ENCODE data around the gene ZNF609. TPM values are rescaled to one million over a fixed set of nuclear protein-coding genes. Genes with fewer than 3 reads are reported as not detected.

Gene ZNF609
- total and polyA plus RNA-seq, 10 of the 15 experiments (the other 5 are each of a cell fraction or from before 2014, with no cell fraction given): 5.1 to 35.3 (median 13.6) TPM

- Histone ChIP-seq H3K4me1 (ENCODE audit: control insufficient read depth, insufficient read depth, low read length) (peaks cover 49% of the 10 kb centered on the region), H4K20me1 (ENCODE audit: control insufficient read depth, insufficient read depth) (no peaks in the 10 kb centered on the region), H3K4me3 (peak overlapping the region; percentile 78), H3K27ac (ENCODE audit: control insufficient read depth, insufficient read depth) (peak overlapping the region; percentile 92), H3K27me3 (replicated peaks in 1 of 2; ENCODE audit: control insufficient read depth in 2 of 2, insufficient read depth in 2 of 2, low read length in 1 of 2) (no peaks in the 10 kb centered on the region), H3K79me2 (ENCODE audit: control insufficient read depth, insufficient read depth, low read length) (peaks cover 58% of the 10 kb centered on the region), H3K9me3 (replicated peaks; ENCODE audit: control insufficient read depth, insufficient read depth, low read length) (no peaks in the 10 kb centered on the region), H3K9ac (ENCODE audit: control insufficient read depth, insufficient read depth, low read length) (peak overlapping the region; percentile 67), H2AFZ (ENCODE audit: control insufficient read depth, low read depth, low read length) (peak overlapping the region; percentile 2; the same call in 1 of the 2 replicates), H3K36me3 (ENCODE audit: control insufficient read depth in 2 of 2, insufficient read depth in 2 of 2, low read length in 1 of 2) (no peaks in the 10 kb centered on the region; a peak in 1 of 4 replicates), H3K4me2 (ENCODE audit: control insufficient read depth, insufficient read depth) (peak overlapping the region; percentile 90)
- ChIA-PET RAD21 (ENCODE audit: unreplicated experiment) (interaction anchor here (0.7 to 2.0 kb wide), 16 partner anchors 13 to 218 kb away, joined by 3 to 12 read pairs (median 5); no protein-coding TSS in a partner anchor), POLR2A (interaction anchor here (0.9 to 1.8 kb wide), 8 partner anchors 7 to 174 kb away, joined by 3 to 11 read pairs (median 4); no protein-coding TSS in a partner anchor), SMC1A (ENCODE audit: uncharacterized antibody, unreplicated experiment) (interaction anchor here (0.9 to 3.8 kb wide), 20 partner anchors 9 to 219 kb away, joined by 3 to 24 read pairs (median 5); no protein-coding TSS in a partner anchor), CTCF (interaction anchor here (0.9 to 1.4 kb wide), 4 partner anchors 10 to 267 kb away, joined by 3 to 6 read pairs (median 4); no protein-coding TSS in a partner anchor)
- TSS peak; percentile 55 for BruUV-seq (replicated peaks)
- in situ Hi-C loops (cut with MboI): no loop called here
- FAIRE-seq (peak; percentile 27), DNase-seq (ENCODE audit: low read depth, low spot score) (no peak), ATAC-seq (peak; percentile 73)
- 0% methylated on average over 7 of the region's 56 CpGs for WGBS (ENCODE audit: insufficient coverage, insufficient replicate concordance, low lambda C conversion rate, missing lambda C conversion rate)
- intact Hi-C loops (cut with micrococcal nuclease; ENCODE audit: unreplicated experiment): loop anchor here (2.0 to 5.0 kb wide), 3 partner anchors 30 to 161 kb away; partner anchors contain the start of gene TRIP4
- TF ChIP-seq, protein P1, sequence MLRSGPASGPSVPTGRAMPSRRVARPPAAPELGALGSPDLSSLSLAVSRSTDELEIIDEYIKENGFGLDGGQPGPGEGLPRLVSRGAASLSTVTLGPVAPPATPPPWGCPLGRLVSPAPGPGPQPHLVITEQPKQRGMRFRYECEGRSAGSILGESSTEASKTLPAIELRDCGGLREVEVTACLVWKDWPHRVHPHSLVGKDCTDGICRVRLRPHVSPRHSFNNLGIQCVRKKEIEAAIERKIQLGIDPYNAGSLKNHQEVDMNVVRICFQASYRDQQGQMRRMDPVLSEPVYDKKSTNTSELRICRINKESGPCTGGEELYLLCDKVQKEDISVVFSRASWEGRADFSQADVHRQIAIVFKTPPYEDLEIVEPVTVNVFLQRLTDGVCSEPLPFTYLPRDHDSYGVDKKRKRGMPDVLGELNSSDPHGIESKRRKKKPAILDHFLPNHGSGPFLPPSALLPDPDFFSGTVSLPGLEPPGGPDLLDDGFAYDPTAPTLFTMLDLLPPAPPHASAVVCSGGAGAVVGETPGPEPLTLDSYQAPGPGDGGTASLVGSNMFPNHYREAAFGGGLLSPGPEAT (IDR thresholded peaks at IDR 0.05; ENCODE audit: low read depth): 0 out of 2 replicates have a peak, but pooled peaks have one; percentile 40
- TF ChIP-seq EP300 (IDR thresholded peaks at IDR 0.05; ENCODE audit: borderline replicate concordance in 1 of 2, control insufficient read depth in 1 of 2, low read depth in 2 of 2, low read length in 2 of 2): no peak
- TF ChIP-seq SMC3 (IDR thresholded peaks at IDR 0.05; ENCODE audit: borderline replicate concordance, low read length): no peak
- no peak for TF ChIP-seq PML (IDR thresholded peaks at IDR 0.05; ENCODE audit: low read length)
- TF ChIP-seq, protein P2, sequence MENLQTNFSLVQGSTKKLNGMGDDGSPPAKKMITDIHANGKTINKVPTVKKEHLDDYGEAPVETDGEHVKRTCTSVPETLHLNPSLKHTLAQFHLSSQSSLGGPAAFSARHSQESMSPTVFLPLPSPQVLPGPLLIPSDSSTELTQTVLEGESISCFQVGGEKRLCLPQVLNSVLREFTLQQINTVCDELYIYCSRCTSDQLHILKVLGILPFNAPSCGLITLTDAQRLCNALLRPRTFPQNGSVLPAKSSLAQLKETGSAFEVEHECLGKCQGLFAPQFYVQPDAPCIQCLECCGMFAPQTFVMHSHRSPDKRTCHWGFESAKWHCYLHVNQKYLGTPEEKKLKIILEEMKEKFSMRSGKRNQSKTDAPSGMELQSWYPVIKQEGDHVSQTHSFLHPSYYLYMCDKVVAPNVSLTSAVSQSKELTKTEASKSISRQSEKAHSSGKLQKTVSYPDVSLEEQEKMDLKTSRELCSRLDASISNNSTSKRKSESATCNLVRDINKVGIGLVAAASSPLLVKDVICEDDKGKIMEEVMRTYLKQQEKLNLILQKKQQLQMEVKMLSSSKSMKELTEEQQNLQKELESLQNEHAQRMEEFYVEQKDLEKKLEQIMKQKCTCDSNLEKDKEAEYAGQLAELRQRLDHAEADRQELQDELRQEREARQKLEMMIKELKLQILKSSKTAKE (IDR thresholded peaks at IDR 0.05; ENCODE audit: low read depth, poor library complexity, severe bottlenecking): no peak
- TF ChIP-seq IKZF1 (conservative IDR thresholded peaks at IDR 0.05): peak; percentile 52; the same call in 1 of the 2 replicates
- no peak for TF ChIP-seq HDAC6 (IDR thresholded peaks at IDR 0.05; ENCODE audit: unreplicated experiment)
- TF ChIP-seq KLF5 (IDR thresholded peaks at IDR 0.05; ENCODE audit: partially characterized antibody): no peak
- 0 out of 2 replicates have a peak, but pooled peaks have one; percentile 15 for TF ChIP-seq YY1 (IDR thresholded peaks at IDR 0.05; ENCODE audit: low read depth, low read length)
- TF ChIP-seq POLR2AphosphoS2 (IDR thresholded peaks at IDR 0.05; ENCODE audit: low read depth, low read length): 0 out of 2 replicates have a peak, but pooled peaks have one; percentile 17
- no peak for TF ChIP-seq POU2F2 (IDR thresholded peaks at IDR 0.05; ENCODE audit: borderline replicate concordance, low read depth, low read length)
- 0 out of 2 replicates have a peak, but pooled peaks have one; percentile 5 for TF ChIP-seq IRF4 (IDR thresholded peaks at IDR 0.05; ENCODE audit: low read depth, low read length)
- TF ChIP-seq EGR1 (IDR thresholded peaks at IDR 0.05; ENCODE audit: borderline replicate concordance in 1 of 2, low read depth in 2 of 2, low read length in 2 of 2): peak in 1 of 2 experiments; percentile 33; a peak in 1 of 3 replicates
- TF ChIP-seq IKZF2 (IDR thresholded peaks at IDR 0.05): peak; percentile 66 to 69
- TF ChIP-seq MLLT1 (IDR thresholded peaks at IDR 0.05): peak; percentile 34; the same call in 1 of the 2 replicates
- 0 out of 2 replicates have a peak, but pooled peaks have one; percentile 50 for TF ChIP-seq POLR2A (IDR thresholded peaks at IDR 0.05; ENCODE audit: low read depth, low read length)
Measured at GRCh38 chr15:64460724-64461720, 644 bp downstream of the ZNF609 start.
